Measurements from ENCODE around the gene CLCA2. TPM values are rescaled to one million over a fixed set of nuclear protein-coding genes. Genes with fewer than 3 reads are reported as not detected.

The CLCA2 gene
- total RNA-seq, 1 experiment from 2014 or later = not detected

DNA sequence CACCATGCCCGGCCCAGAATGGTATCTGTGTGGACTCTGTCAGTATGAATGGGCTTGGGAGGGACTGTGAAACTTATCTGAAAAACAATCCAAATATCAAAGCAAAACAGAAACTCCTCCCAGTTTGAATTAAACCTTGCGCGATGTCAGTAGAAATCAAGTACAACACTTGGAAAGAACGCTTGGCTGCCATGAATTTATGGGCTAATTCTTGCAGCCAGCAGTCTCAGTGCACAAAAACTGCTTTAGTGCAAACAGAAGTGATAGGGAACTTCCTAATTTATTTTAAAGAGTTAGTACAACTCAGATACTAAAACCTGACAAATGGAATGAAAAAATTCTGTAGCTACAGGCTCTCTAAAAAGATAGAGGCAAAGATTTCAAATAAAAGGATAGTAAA, 53.3 kb downstream of the CLCA2 start:
- no peaks in the 10 kb centered on the region for H3K23me2 ChIP-seq (ENCODE audit: insufficient read length, low read depth, low read length, poor library complexity, severe bottlenecking)
- H3K9me3 ChIP-seq (ENCODE audit: control insufficient read depth, low read depth, low read length) = no peaks in the 10 kb centered on the region
- no peak overlapping the region for H4K5ac ChIP-seq (ENCODE audit: insufficient read length, low read depth, low read length)
- H3K56ac ChIP-seq (ENCODE audit: insufficient read length, low read depth, low read length) = no peak overlapping the region
- H2BK120ac ChIP-seq (ENCODE audit: low read depth, low read length, poor library complexity, severe bottlenecking) = no peak overlapping the region
- no peak overlapping the region for H3K18ac ChIP-seq (ENCODE audit: insufficient read length, low read depth, low read length)
- no peak overlapping the region for H3K9ac ChIP-seq (ENCODE audit: extremely low read depth, insufficient read length, low read length)
- no peak overlapping the region for H2BK15ac ChIP-seq (ENCODE audit: low read depth, low read length)
- no peak for DNase-seq
- no peaks in the 10 kb centered on the region for H3K27me3 Mint-ChIP-seq (ENCODE audit: low read depth)
- H3K9me3 Mint-ChIP-seq = no peaks in the 10 kb centered on the region
- no peak overlapping the region for H3K23ac ChIP-seq (ENCODE audit: insufficient read length, low read depth, low read length)
- no peaks in the 10 kb centered on the region for H4K20me1 ChIP-seq (ENCODE audit: control insufficient read depth, insufficient read depth, insufficient read length)
- no peak overlapping the region for H3K4ac ChIP-seq (ENCODE audit: low read depth, low read length)
- no peak overlapping the region for H2BK20ac ChIP-seq (ENCODE audit: low read depth, low read length, poor library complexity, severe bottlenecking)
- H2AK5ac ChIP-seq (ENCODE audit: insufficient read length, low read length) = no peak overlapping the region
- TF ChIP-seq, protein P1, sequence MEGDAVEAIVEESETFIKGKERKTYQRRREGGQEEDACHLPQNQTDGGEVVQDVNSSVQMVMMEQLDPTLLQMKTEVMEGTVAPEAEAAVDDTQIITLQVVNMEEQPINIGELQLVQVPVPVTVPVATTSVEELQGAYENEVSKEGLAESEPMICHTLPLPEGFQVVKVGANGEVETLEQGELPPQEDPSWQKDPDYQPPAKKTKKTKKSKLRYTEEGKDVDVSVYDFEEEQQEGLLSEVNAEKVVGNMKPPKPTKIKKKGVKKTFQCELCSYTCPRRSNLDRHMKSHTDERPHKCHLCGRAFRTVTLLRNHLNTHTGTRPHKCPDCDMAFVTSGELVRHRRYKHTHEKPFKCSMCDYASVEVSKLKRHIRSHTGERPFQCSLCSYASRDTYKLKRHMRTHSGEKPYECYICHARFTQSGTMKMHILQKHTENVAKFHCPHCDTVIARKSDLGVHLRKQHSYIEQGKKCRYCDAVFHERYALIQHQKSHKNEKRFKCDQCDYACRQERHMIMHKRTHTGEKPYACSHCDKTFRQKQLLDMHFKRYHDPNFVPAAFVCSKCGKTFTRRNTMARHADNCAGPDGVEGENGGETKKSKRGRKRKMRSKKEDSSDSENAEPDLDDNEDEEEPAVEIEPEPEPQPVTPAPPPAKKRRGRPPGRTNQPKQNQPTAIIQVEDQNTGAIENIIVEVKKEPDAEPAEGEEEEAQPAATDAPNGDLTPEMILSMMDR (conservative IDR thresholded peaks at IDR 0.05) = no peak
- no peak overlapping the region for H2BK12ac ChIP-seq (ENCODE audit: insufficient read length, low read depth, low read length)
- no peak overlapping the region for H4K91ac ChIP-seq (ENCODE audit: insufficient read length, low read depth, low read length)
- H3K79me1 ChIP-seq (ENCODE audit: insufficient read depth, low read depth, low read length, poor library complexity, severe bottlenecking) = no peaks in the 10 kb centered on the region
- H3K4me1 ChIP-seq (ENCODE audit: insufficient read depth, low read length) = no peaks in the 10 kb centered on the region
- H3K4me3 Mint-ChIP-seq = no peak overlapping the region
- H3K27ac Mint-ChIP-seq = no peak overlapping the region
- H3K4me2 ChIP-seq (ENCODE audit: insufficient read depth, insufficient read length, low read length) = no peak overlapping the region
- no peak overlapping the region for H3K27ac ChIP-seq (ENCODE audit: insufficient read length, low read depth, low read length)
- H3K79me2 ChIP-seq (ENCODE audit: insufficient read depth, low read length) = no peaks in the 10 kb centered on the region
- H3T11ph ChIP-seq (ENCODE audit: low read length) = no peak overlapping the region
- no peaks in the 10 kb centered on the region for H3K36me3 Mint-ChIP-seq (ENCODE audit: insufficient read depth in 1 of 3, low read depth in 3 of 3)
- peaks cover 10 to 11% of the 10 kb centered on the region in 2 experiments for H3K4me1 Mint-ChIP-seq
- H2BK5ac ChIP-seq (ENCODE audit: insufficient read length, low read length) = no peak overlapping the region
- no CpG with 5 or more reads among the region's 4 CpGs for WGBS (ENCODE audit: extremely low coverage, insufficient read length, low lambda C conversion rate)
- H3K27me3 ChIP-seq (ENCODE audit: insufficient read depth, low read length) = no peaks in the 10 kb centered on the region
- H3K14ac ChIP-seq (ENCODE audit: insufficient read depth, low read length) = no peak overlapping the region
- H4K8ac ChIP-seq (replicated peaks; ENCODE audit: insufficient read length, low read depth, low read length) = no peak overlapping the region
- no peak overlapping the region for H2AFZ ChIP-seq (ENCODE audit: low read length)

Measured in H9 (cell line).